ENCODE measurements around the gene UFD1. TPM values are rescaled to one million over a fixed set of nuclear protein-coding genes. Genes with fewer than 3 reads are reported as not detected.

Gene UFD1
- total and polyA plus RNA-seq, 11 donors: 28.7 to 80.5 (median 43.0) TPM

DNA sequence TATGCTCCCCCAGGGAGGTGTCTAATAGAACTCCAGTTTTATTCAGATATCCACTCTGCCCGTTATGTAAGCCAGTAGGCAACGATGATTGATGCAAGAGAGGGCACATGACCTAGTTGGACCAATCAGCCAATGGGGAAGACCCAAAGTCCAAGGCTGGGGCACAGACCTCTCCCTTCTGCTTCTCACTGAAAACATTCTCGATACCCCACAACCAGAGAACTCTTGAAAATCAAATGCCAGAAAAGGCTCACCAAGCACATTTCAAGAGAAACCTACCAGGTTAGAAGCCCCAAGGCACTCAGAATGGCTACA is 54.9 kb downstream of the UFD1 start:
- H3K27ac ChIP-seq: no peak overlapping the region
- intact Hi-C loops (cut with DNase I): no loop called here
- TF ChIP-seq, protein P1, sequence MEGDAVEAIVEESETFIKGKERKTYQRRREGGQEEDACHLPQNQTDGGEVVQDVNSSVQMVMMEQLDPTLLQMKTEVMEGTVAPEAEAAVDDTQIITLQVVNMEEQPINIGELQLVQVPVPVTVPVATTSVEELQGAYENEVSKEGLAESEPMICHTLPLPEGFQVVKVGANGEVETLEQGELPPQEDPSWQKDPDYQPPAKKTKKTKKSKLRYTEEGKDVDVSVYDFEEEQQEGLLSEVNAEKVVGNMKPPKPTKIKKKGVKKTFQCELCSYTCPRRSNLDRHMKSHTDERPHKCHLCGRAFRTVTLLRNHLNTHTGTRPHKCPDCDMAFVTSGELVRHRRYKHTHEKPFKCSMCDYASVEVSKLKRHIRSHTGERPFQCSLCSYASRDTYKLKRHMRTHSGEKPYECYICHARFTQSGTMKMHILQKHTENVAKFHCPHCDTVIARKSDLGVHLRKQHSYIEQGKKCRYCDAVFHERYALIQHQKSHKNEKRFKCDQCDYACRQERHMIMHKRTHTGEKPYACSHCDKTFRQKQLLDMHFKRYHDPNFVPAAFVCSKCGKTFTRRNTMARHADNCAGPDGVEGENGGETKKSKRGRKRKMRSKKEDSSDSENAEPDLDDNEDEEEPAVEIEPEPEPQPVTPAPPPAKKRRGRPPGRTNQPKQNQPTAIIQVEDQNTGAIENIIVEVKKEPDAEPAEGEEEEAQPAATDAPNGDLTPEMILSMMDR (IDR thresholded peaks at IDR 0.05): no peak
- no peak for TF ChIP-seq POLR2A (IDR thresholded peaks at IDR 0.05)
- ATAC-seq (no peak), DNase-seq (no peak)
- H3K4me3 ChIP-seq: no peak overlapping the region
- WGBS, 4 donors: 86 to 93% (median 90%) methylated on average over 3 of the region's 3 CpGs
- no peaks in the 10 kb centered on the region for H3K36me3 ChIP-seq
- H3K9me3 ChIP-seq: no peaks in the 10 kb centered on the region
- H3K27me3 ChIP-seq: no peaks in the 10 kb centered on the region
- H3K4me1 ChIP-seq: peaks cover 0 to 77% (median 20%) of the 10 kb centered on the region in 12 donors

DNA sequence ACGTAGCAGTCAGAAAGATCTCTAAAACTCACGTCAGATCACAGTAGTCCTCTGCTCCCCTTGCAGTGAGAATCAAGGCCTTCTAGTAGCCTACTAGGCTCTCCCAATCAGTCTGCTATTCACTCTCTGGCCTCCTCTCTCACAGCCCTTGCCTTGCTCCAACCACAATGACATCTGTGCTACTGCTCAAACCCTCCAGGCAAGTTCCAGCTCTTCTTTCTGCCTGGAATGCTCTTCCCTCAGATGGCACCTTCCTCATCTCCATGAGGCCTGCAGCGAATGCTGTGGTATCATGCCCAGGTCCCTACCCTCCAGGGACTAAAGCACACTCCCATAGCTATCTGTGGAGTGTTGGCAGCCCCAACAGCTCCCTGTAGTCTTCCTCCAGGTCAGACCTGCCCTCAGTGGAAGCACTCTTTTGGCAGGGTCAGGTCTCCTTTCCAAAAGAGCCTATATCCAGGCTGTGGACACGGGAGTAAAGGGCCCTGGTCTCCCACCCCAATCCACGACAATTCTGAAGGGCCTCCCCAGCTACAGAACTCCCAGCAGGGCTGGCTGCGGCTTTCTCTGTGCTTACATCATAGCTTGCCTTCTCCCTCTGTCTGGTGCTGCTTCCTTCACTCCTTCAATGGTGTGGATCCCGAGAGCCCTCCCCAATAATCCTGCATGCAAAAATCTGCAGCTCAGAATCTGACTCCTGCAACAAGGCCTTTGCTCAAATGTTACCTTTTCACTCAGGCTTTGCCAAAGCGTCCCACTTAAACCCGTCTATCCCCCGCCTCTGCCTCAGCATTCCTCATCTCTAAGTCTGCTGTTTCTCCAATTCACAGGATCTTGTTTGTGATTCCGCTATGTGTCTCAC is 56.3 kb downstream of the UFD1 start:
- intact Hi-C loops (cut with DNase I): no loop called here
- Histone ChIP-seq H3K9me3 (no peaks in the 10 kb centered on the region), H3K27ac (no peak overlapping the region), H3K27me3 (no peaks in the 10 kb centered on the region), H3K36me3 (no peaks in the 10 kb centered on the region), H3K4me1 (peaks cover 0 to 67% (median 18%) of the 10 kb centered on the region in 12 donors), H3K4me3 (no peak overlapping the region)
- TF ChIP-seq, protein P1 (IDR thresholded peaks at IDR 0.05): no peak
- no peak for TF ChIP-seq POLR2A (IDR thresholded peaks at IDR 0.05)
- no peak for DNase-seq
- peak in 1 of 4 donors; percentile 13 for ATAC-seq
- 61 to 71% (median 69%) methylated on average over 11 of the region's 11 CpGs for WGBS, 4 donors

DNA sequence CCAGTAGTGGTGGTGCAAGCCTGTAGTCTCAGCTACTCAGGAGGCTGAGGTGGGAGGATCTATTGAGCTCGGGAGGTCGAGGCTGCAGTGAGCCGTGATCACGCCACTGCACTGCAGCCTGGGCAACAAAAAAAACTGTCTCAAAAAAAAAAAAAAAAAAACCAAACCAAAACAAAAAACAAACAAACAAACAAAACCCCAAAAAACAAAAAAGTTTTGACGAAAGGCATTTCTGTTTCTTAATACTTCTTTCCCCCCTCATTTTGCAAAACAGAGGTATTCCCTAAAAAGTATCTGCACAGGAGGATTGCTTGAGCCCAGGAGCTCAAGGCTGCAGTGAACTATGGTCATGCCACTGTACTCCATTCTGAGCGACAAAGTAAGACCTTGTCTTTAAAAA is 58.7 kb downstream of the UFD1 start:
- H3K36me3 ChIP-seq: no peaks in the 10 kb centered on the region
- intact Hi-C loops (cut with DNase I): no loop called here
- TF ChIP-seq, protein P1 (IDR thresholded peaks at IDR 0.05): no peak
- TF ChIP-seq POLR2A (IDR thresholded peaks at IDR 0.05): no peak
- DNase-seq (no peak), ATAC-seq (no peak)
- no peaks in the 10 kb centered on the region for H3K27me3 ChIP-seq
- no peak overlapping the region for H3K27ac ChIP-seq
- H3K9me3 ChIP-seq: no peaks in the 10 kb centered on the region
- peaks cover 0 to 45% (median 18%) of the 10 kb centered on the region in 12 donors for H3K4me1 ChIP-seq
- 89 to 98% (median 93%) methylated on average over 6 of the region's 6 CpGs for WGBS, 4 donors
- no peak overlapping the region for H3K4me3 ChIP-seq

DNA sequence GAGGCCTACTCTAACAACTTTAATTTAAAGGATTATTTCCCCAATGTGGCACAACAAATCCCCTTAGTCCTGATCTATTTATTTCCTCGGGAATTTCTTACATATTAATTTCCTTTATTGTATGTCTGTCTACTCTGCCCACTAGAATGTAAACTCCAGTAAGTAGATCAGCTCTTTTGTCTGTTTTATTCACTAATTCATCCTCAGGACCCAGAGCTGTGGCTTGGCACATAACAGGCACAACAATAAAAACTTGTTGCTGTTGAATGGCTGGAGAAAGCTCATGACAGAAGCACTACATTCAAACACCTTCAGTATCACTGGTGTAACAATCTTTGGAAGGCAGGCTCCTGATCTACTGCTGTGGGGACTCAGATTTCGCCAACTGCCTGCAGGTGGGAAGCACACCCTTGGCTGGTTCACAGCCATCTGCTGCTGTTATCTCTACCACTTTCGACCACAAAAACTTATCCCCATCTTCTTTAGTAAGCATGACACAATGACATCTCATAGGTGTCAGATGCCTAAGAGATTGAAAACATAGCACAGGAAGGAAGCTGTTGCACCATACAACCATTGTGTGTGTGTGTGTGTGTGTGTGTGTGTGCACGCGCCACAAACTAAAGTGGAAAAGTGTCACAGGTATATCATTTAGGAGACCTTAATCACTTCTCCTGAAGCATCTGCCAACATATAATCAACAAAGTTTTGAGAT is 59.4 kb downstream of the UFD1 start:
- Histone ChIP-seq H3K9me3 (no peaks in the 10 kb centered on the region), H3K4me3 (no peak overlapping the region), H3K27ac (peak overlapping the region in 2 of 12 donors; percentile 22 to 60), H3K36me3 (no peaks in the 10 kb centered on the region), H3K27me3 (no peaks in the 10 kb centered on the region), H3K4me1 (peaks cover 0 to 41% (median 18%) of the 10 kb centered on the region in 12 donors)
- DNase-seq (no peak), ATAC-seq (peak in 1 of 4 donors; percentile 55)
- 51 to 73% (median 68%) methylated on average over 5 of the region's 5 CpGs for WGBS, 4 donors
- intact Hi-C loops (cut with DNase I): no loop called here
- TF ChIP-seq, protein P1 (IDR thresholded peaks at IDR 0.05): no peak
- no peak for TF ChIP-seq POLR2A (IDR thresholded peaks at IDR 0.05)
